Measurements from ENCODE around the gene PLAU. TPM values are rescaled to one million over a fixed set of nuclear protein-coding genes. Genes with fewer than 3 reads are reported as not detected.
A peak's percentile ranks its signal among the peaks of the same experiment; 100 is the strongest.

Gene PLAU
- total and polyA plus RNA-seq, 9 of the 15 experiments (the other 6 are each of a cell fraction or from before 2014, with no cell fraction given): 2.1 to 16.9 (median 3.3) TPM

- TF ChIP-seq ATF6 (CRISPR knock-in tag; IDR thresholded peaks at IDR 0.05) (0 out of 2 replicates have a peak, but pooled peaks have one; percentile 52), ZFX (CRISPR knock-in tag; IDR thresholded peaks at IDR 0.05) (peak; percentile 44; the same call in 1 of the 2 replicates), SMARCA5 (IDR thresholded peaks at IDR 0.05) (no peak), KAT2B (IDR thresholded peaks at IDR 0.05; ENCODE audit: low read depth, low read length) (no peak), TCF7L2 (IDR thresholded peaks at IDR 0.05; ENCODE audit: low read depth, low read length) (no peak), ERF (CRISPR knock-in tag; IDR thresholded peaks at IDR 0.05) (peak; percentile 69; the same call in 1 of the 2 replicates), MXI1 (IDR thresholded peaks at IDR 0.05; ENCODE audit: low read depth, low read length) (no peak), MTF1 (CRISPR knock-in tag; IDR thresholded peaks at IDR 0.05; ENCODE audit: borderline replicate concordance) (no peak), ELK1 (CRISPR knock-in tag; IDR thresholded peaks at IDR 0.05) (no peak), PBX2 (CRISPR knock-in tag; IDR thresholded peaks at IDR 0.05; ENCODE audit: low read depth) (no peak), PBX2 (tag; conservative IDR thresholded peaks at IDR 0.05; ENCODE audit: low read depth) (no peak), ARID1B (IDR thresholded peaks at IDR 0.05) (no peak), VEZF1 (CRISPR knock-in tag; IDR thresholded peaks at IDR 0.05) (peak; percentile 88), ELF1 (tag; IDR thresholded peaks at IDR 0.05) (no peak), ZNF175 (CRISPR knock-in tag; IDR thresholded peaks at IDR 0.05; ENCODE audit: low read depth) (0 out of 2 replicates have a peak, but pooled peaks have one; percentile 20), CEBPB (tag; IDR thresholded peaks at IDR 0.05) (no peak), ZNF76 (CRISPR knock-in tag; IDR thresholded peaks at IDR 0.05; ENCODE audit: borderline replicate concordance) (no peak), ETV5 (CRISPR knock-in tag; IDR thresholded peaks at IDR 0.05; ENCODE audit: low read depth) (peak; percentile 64; the same call in 1 of the 2 replicates), SRSF1 (IDR thresholded peaks at IDR 0.05; ENCODE audit: low read depth, low read length) (no peak)
These were observed at the start of gene PLAU (continued) for GRCh38 chr10:73910764-73911552.

Data from K562 (cell line).